ENCODE results near the gene TMCC3.

DNA sequence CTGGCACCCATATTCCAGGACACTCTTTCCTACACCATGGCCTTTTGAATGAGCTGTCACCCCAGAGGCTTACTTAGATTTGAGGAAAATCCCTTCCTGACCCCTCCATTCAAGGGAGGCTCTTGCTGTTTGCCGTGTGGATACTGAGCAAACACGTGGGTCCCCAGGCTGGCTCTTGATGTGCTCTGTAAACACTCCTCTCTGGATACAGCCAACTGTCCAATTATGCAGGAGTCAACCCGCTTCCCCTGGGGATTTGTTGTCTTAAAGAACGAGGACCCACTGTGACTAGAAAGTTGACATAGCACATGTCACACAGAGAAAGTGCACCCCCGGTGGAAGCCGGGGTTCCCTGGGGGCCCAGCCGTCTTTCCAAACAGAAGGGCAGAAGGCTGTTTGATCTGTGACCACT, 114.8 kb downstream of the TMCC3 start:
- TF ChIP-seq, protein P1, sequence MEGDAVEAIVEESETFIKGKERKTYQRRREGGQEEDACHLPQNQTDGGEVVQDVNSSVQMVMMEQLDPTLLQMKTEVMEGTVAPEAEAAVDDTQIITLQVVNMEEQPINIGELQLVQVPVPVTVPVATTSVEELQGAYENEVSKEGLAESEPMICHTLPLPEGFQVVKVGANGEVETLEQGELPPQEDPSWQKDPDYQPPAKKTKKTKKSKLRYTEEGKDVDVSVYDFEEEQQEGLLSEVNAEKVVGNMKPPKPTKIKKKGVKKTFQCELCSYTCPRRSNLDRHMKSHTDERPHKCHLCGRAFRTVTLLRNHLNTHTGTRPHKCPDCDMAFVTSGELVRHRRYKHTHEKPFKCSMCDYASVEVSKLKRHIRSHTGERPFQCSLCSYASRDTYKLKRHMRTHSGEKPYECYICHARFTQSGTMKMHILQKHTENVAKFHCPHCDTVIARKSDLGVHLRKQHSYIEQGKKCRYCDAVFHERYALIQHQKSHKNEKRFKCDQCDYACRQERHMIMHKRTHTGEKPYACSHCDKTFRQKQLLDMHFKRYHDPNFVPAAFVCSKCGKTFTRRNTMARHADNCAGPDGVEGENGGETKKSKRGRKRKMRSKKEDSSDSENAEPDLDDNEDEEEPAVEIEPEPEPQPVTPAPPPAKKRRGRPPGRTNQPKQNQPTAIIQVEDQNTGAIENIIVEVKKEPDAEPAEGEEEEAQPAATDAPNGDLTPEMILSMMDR (conservative IDR thresholded peaks at IDR 0.05 in 1 of 2, IDR thresholded peaks at IDR 0.05 in 1 of 2; ENCODE audit: extremely low read depth in 1 of 2, insufficient read depth in 1 of 2, low read depth in 1 of 2, low read length in 2 of 2), result no peak
- TF ChIP-seq EZH2 (IDR thresholded peaks at IDR 0.05; ENCODE audit: borderline replicate concordance, low read length), result no peak

All from mammary epithelial cell (primary cell).